Lower leg skin (tissue), 4 donors: ENCODE data around the gene GPR18. TPM values are rescaled to one million over a fixed set of nuclear protein-coding genes. Genes with fewer than 3 reads are reported as not detected.
"Not testable (repeated sequence)": the region's sequence is repeated elsewhere in the genome, so short reads cannot be mapped to it uniquely, and the experiment has no call there.

ENCODE experiments used
- DNase-seq, 2 donors: peaks; one replicate each; pipeline ENCODE4 v3.0.0-alpha.2; 2019; ENCODE audit warnings: low spot score in 2 of 2
- H3K4me3 ChIP-seq: fragments of 200-600 bp; sonication (generic); 2 replicates; pipeline ENCODE4 v1.5.1; 2017; ENCODE audit warnings: mild to moderate bottlenecking, low read depth; ENCODE audit not compliant: poor library complexity, severe bottlenecking
- POLR2A ChIP-seq, 2 donors: fragments of 450-650 bp; IDR thresholded peaks; one replicate each; pipeline ENCODE4 v1.6.1; 2016 to 2017; ENCODE audit warnings: antibody characterized with exemption in 2 of 2, mild to moderate bottlenecking in 1 of 2, moderate library complexity in 1 of 2
- WGBS, 2 donors: methylation state at CpG; one replicate each; pipeline ENCODE4 v1.1.5; 2018; 5-methylcytosine and 5-hydroxymethylcytosine counted together
- intact Hi-C: fragments of 100-400 bp; cut with DNase I; formaldehyde crosslinking; loops from one replicate; pipeline ENCODE4 v1.15.0; 2023; ENCODE audit warnings: low total_unique reads
- total RNA-seq, 4 donors: library from RNA; depleted of rRNA; stranded (reverse); fragments of >200 nt; gene quantifications; one replicate each; pipeline ENCODE4 v1.1.0, GENCODE V29; 2016
- TF ChIP-seq, protein P1 (sequence below), 3 donors: fragments of 450-650 bp; IDR thresholded peaks; one replicate each; pipeline ENCODE4 v1.5.1; 2016; ENCODE audit warnings: antibody characterized with exemption in 3 of 3, mild to moderate bottlenecking in 3 of 3, moderate library complexity in 2 of 3

The GPR18 gene
- total RNA-seq, 4 donors from 2014 or later: not detected

DNA sequence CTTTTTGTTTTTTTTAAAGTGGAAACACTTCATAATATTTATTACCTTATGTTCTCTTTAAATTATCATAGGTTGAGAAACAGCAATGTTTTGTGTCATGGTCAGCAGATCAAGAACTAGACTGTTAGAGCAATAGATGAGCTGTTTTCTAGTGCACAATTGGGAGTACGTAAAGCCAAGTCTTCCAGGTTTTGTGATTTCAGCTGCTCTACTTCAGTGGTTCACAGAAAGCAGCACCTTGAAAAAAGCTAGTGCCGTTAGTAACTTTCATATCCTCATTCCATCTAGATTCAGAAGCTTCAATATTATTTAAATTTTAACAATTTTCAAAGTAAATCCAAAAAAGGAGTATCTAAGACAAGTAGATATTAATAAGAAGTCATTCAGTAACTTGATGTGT, 1.9 kb downstream of the GPR18 start:
- no peak for TF ChIP-seq POLR2A (IDR thresholded peaks at IDR 0.05)
- TF ChIP-seq, protein P1, sequence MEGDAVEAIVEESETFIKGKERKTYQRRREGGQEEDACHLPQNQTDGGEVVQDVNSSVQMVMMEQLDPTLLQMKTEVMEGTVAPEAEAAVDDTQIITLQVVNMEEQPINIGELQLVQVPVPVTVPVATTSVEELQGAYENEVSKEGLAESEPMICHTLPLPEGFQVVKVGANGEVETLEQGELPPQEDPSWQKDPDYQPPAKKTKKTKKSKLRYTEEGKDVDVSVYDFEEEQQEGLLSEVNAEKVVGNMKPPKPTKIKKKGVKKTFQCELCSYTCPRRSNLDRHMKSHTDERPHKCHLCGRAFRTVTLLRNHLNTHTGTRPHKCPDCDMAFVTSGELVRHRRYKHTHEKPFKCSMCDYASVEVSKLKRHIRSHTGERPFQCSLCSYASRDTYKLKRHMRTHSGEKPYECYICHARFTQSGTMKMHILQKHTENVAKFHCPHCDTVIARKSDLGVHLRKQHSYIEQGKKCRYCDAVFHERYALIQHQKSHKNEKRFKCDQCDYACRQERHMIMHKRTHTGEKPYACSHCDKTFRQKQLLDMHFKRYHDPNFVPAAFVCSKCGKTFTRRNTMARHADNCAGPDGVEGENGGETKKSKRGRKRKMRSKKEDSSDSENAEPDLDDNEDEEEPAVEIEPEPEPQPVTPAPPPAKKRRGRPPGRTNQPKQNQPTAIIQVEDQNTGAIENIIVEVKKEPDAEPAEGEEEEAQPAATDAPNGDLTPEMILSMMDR (IDR thresholded peaks at IDR 0.05): no peak
- intact Hi-C loops: no loop called here
- no peak overlapping the region for H3K4me3 ChIP-seq
- WGBS, 2 donors: 87 to 92% methylated on average over 2 of the region's 2 CpGs
- no peak for DNase-seq

DNA sequence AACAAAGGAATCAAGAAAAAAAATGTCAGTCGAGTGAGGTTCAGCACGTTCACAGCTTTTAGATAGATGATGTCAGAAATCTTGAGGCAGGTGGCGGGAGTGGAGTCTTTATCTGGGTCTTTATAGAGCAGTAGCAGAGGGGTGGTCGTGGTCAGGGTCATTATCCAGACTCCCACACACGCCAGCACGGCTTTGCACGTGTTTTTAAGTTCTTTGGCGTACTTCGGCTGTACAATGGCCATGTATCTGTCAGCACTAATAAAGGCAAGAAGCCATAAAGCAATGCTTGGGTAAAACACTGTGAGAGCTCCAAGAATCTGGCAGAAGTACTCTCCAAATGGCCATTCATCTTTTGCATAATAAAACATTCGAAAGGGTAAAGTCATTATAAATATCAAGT, 2.9 kb downstream of the GPR18 start:
- intact Hi-C loops: no loop called here
- WGBS, 2 donors: 88 to 89% methylated on average over 10 of the region's 10 CpGs
- no peak overlapping the region for H3K4me3 ChIP-seq
- no peak for DNase-seq
- TF ChIP-seq POLR2A (IDR thresholded peaks at IDR 0.05): no peak
- TF ChIP-seq, protein P1 (IDR thresholded peaks at IDR 0.05): no peak

DNA sequence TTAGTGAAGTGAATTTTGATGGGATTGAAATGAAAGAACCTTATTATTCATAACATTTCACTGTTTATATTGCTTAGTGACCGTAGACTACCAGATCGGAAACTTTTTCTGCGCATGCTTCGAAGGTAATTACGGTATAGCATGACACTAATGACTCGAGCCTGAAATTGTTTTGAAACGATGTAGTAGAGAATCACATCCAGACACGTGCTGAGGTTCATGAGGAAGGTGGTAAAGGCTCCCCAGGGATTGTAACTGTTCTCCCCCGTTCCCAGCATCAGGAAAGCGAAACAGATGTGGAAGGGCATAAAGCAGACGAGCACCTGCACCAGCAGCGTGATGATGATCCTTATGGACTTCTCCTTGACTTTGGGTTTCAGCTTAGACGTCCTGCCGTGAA, 3.3 kb downstream of the GPR18 start:
- H3K4me3 ChIP-seq: no peak overlapping the region
- intact Hi-C loops: no loop called here
- TF ChIP-seq, protein P1 (IDR thresholded peaks at IDR 0.05): no peak
- TF ChIP-seq POLR2A (IDR thresholded peaks at IDR 0.05): no peak
- no peak for DNase-seq
- WGBS, 2 donors: 85 to 87% methylated on average over 14 of the region's 14 CpGs

DNA sequence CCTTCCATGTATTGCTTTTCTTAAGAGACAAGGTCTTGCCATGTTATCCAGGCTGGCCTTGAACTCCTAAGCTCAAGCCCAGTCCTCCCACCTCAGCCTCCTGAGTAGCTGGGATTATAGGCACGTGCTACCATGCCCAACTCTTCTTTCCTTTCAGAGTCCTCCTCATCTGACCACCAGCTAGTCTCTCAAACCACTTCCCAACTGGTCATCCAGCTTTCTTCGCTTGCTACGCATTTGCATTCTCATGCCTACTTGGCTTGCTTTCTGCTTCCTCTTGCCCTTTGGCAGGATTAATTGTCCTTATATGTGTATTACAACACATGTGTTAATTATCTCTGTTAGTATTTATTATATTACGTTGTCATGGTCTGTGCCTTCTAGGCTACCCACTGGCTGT, 6.3 kb downstream of the GPR18 start:
- no peak for DNase-seq
- TF ChIP-seq POLR2A (IDR thresholded peaks at IDR 0.05): no peak
- TF ChIP-seq, protein P1 (IDR thresholded peaks at IDR 0.05): no peak
- intact Hi-C loops: no loop called here
- no peak overlapping the region for H3K4me3 ChIP-seq
- WGBS, 2 donors: 81 to 84% methylated on average over 4 of the region's 4 CpGs

DNA sequence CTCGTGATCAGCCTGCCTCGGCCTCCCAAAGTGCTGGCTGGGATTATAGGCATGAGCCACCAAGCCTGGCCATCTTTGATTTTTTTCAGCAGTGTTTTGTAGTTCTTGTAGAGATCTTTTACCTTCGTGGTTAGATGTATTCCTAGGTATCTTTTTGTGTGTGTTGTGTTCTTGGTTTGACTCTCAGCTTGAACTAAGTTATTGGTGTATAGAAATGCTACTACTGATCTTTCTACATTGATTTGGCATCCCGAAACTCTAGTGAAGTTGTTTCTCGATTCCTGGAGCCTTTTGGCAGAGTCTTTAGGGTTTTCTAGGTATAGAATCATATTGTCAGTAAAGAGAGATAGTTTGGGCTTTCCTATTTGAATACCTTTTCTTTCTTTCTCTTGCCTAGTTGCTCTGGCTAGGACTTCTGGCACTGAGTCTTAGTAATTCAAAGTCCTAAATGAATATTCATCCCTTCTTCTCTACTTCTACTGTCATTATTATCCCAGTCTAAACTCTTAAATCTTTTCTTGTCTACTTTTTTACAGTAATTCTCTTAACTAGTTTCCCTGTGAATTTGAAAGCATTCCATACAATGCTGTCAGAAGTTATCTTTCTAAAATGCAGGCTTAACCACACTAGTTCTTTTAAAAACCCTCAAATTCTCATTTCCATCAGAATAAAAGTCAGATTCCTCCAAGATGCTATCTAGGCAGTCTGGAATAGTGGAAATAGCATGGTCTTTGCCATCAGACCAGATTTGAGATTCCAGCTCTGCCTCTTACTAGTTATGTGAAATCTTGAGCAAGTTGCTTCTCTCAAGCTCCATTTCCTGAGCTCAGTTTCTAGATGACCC, 7.0 kb downstream of the GPR18 start:
- intact Hi-C loops: no loop called here
- 90 to 92% methylated on average over 5 of the region's 5 CpGs for WGBS, 2 donors
- DNase-seq: no peak
- no peak for TF ChIP-seq POLR2A (IDR thresholded peaks at IDR 0.05)
- TF ChIP-seq, protein P1 (IDR thresholded peaks at IDR 0.05): no peak
- no peak overlapping the region for H3K4me3 ChIP-seq

DNA sequence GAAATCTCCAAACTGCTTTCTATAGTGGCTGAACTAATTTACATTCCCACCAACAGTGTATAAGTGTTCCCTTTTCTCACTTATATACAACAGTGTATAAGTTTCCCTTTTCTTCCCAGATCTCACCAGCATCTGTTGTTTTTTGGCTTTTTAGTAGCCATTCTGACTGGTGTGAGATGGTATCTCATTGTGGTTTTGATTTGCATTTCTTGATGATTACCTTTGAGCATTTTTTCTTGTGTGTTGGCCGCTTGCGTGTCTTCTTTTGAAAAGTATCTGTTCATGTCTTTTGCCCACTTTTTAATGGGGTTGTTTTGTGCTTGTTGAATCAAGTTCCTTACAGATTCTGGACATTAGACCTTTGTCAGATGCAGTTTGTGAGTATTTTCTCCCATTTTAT, 8.6 kb downstream of the GPR18 start:
- intact Hi-C loops, DNase-seq, H3K4me3 ChIP-seq: not testable (repeated sequence)
- 98% methylated on average over 2 of the region's 2 CpGs for WGBS, 2 donors

DNA sequence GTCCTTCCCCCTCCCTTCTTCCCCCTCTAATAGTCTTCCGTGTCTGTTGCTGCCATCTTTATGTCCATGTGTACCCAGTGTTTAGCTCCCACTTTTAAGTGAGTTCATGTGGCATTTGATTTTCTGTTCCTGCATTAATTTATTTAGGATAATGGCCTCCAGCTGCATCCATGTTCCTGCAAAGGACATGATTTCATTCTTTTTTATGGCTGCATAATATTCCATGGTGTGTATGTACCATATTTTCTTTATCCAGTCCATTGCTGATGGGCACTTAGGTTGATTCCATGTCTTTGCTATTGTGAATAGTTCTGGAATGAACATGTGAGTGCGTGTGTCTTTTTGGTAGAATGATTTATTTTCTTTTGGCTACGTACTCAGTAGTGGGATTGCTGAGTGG, 9.0 kb downstream of the GPR18 start:
- DNase-seq, intact Hi-C loops, H3K4me3 ChIP-seq: not testable (repeated sequence)
- WGBS, 2 donors: 97 to 100% methylated on average over 3 of the region's 3 CpGs
